HG03097 (cell line): ENCODE results near the gene NOS3.
"Not testable (repeated sequence)": the region's sequence is repeated elsewhere in the genome, so short reads cannot be mapped to it uniquely, and the experiment has no call there.

ENCODE experiments used
- ATAC-seq: cut with Tn5 transposase; IDR thresholded peaks from one replicate; pipeline ENCODE4 v1.9.1; 2021; ENCODE audit not compliant: unreplicated experiment, low FRiP score

Gene NOS3

GRCh38 chr7:151032936-151033863 lies 42.4 kb downstream of the NOS3 start:
- no peak for ATAC-seq

GRCh38 chr7:151033864-151034249 lies 43.0 kb downstream of the NOS3 start:
- ATAC-seq: no peak

- ATAC-seq: no peak
Measured at GRCh38 chr7:151034312-151035025, 43.7 kb downstream of the NOS3 start.

GRCh38 chr7:151035026-151035717 lies 44.4 kb downstream of the NOS3 start:
- ATAC-seq: no peak

GRCh38 chr7:151035902-151036301 lies 45.1 kb downstream of the NOS3 start:
- ATAC-seq: no peak

GRCh38 chr7:151038951-151039849 lies 48.4 kb downstream of the NOS3 start:
- ATAC-seq: no peak

GRCh38 chr7:151039850-151040548 lies 49.2 kb downstream of the NOS3 start:
- no peak for ATAC-seq

GRCh38 chr7:151040616-151041375 lies 50.0 kb downstream of the NOS3 start:
- no peak for ATAC-seq

- not testable (repeated sequence) for ATAC-seq
Measured at GRCh38 chr7:151043449-151043848, 52.6 kb downstream of the NOS3 start.

- no peak for ATAC-seq
Measured at GRCh38 chr7:151043959-151044358, 53.1 kb downstream of the NOS3 start.

- no peak for ATAC-seq
Measured at GRCh38 chr7:151045262-151045661, 54.4 kb downstream of the NOS3 start.

GRCh38 chr7:151045967-151046366 lies 55.1 kb downstream of the NOS3 start:
- ATAC-seq: no peak

GRCh38 chr7:151046603-151047573 lies 56.1 kb downstream of the NOS3 start:
- no peak for ATAC-seq

- no peak for ATAC-seq
Measured at GRCh38 chr7:151047976-151048815, 57.4 kb downstream of the NOS3 start, which contains the start of gene ASIC3. Gene ASIC3 (plus strand): TSS chr7:151048531. CDS start chr7:151048886, 355 bp downstream.

GRCh38 chr7:151048911-151049463 lies 58.2 kb downstream of the NOS3 start:
- no peak for ATAC-seq

GRCh38 chr7:151051108-151051507 lies 60.3 kb downstream of the NOS3 start:
- ATAC-seq: no peak
